Ishikawa (cell line): ENCODE data around the gene PHF2.

Source experiments
- CEBPB ChIP-seq: IDR thresholded peaks from 2 replicates; pipeline ENCODE4 v1.6.1; 2012
- CREB1 ChIP-seq: IDR thresholded peaks from 2 replicates; pipeline ENCODE4 v1.6.1; 2012; ENCODE audit warnings: low read depth
- EP300 ChIP-seq: IDR thresholded peaks from 2 replicates; pipeline ENCODE4 v1.6.1; 2012; ENCODE audit warnings: borderline replicate concordance
- FOXM1 ChIP-seq: IDR thresholded peaks from 2 replicates; pipeline ENCODE4 v1.6.1; 2012; ENCODE audit warnings: low read depth, borderline replicate concordance
- RAD21 ChIP-seq: IDR thresholded peaks from 2 replicates; pipeline ENCODE4 v1.6.1; 2012; ENCODE audit warnings: low read depth
- REST ChIP-seq: IDR thresholded peaks from 2 replicates; pipeline ENCODE4 v1.6.1; 2012; ENCODE audit warnings: low read depth, mild to moderate bottlenecking
- TAF1 ChIP-seq: IDR thresholded peaks from 2 replicates; pipeline ENCODE4 v1.6.1; 2012; ENCODE audit warnings: low read depth, mild to moderate bottlenecking
- YY1 ChIP-seq: IDR thresholded peaks from 2 replicates; pipeline ENCODE4 v1.6.1; 2012; ENCODE audit warnings: low read depth
- ZBTB7A ChIP-seq: IDR thresholded peaks from 2 replicates; pipeline ENCODE4 v1.6.1; 2012; ENCODE audit warnings: low read depth
- TF ChIP-seq, protein P1 (sequence below): IDR thresholded peaks from 2 replicates; pipeline ENCODE4 v1.6.1; 2012

DNA sequence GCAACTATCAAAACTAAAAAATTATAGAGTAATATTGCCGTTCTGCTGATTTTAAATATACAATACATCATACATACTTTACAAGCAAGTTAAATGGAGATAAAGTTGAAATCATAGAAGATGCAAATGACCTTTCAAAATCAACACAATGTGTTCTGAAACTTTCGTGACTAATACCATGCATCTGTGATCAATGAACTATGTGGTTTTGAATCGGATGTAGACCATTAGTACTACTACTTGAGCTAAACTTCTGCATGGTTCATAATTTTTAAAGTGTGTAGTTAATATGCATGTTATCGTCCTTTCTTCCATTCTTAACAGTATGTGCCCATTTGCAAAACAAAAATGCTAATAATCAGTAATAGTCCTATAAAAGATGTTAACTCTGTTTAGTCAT, 11.3 kb upstream of the PHF2 start:
- TF ChIP-seq CREB1 (no peak), CEBPB (no peak), YY1 (no peak), EP300 (no peak), RAD21 (no peak), FOXM1 (no peak), REST (no peak), TAF1 (no peak), ZBTB7A (no peak)
- TF ChIP-seq, protein P1, sequence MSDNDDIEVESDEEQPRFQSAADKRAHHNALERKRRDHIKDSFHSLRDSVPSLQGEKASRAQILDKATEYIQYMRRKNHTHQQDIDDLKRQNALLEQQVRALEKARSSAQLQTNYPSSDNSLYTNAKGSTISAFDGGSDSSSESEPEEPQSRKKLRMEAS = no peak
